Spleen (tissue), 11 donors: ENCODE measurements around the gene BMPR1A. TPM values are rescaled to one million over a fixed set of nuclear protein-coding genes. Genes with fewer than 3 reads are reported as not detected.
A peak's percentile ranks its signal among the peaks of the same experiment; 100 is the strongest.

Source experiments
- DNase-seq: peaks from one replicate; pipeline ENCODE4 v3.0.0-alpha.2; 2020
- H3K27ac ChIP-seq, 8 donors: fragments of 200-600 bp; sonication (generic) in 7 of 8; 1 replicate in 4 of 8; 2 replicates in 4 of 8; pipeline versions ENCODE4 v1.5.0 to v1.8.0; 2016 to 2021; ENCODE audit warnings: inconsistent platforms in 4 of 8, mild to moderate bottlenecking in 4 of 8, moderate library complexity in 1 of 8
- H3K27me3 ChIP-seq, 7 donors: fragments of 200-600 bp; sonication (generic) in 6 of 7; replicated peaks in 1 of 7; 1 replicate in 4 of 7; 2 replicates in 3 of 7; pipeline versions ENCODE4 v1.5.0 to v1.8.0; 2016 to 2021; ENCODE audit warnings: inconsistent platforms in 3 of 7, mild to moderate bottlenecking in 1 of 7
- H3K36me3 ChIP-seq, 6 donors: fragments of 200-600 bp; sonication (generic) in 5 of 6; 1 replicate in 4 of 6; 2 replicates in 2 of 6; pipeline versions ENCODE4 v1.5.0 to v1.8.0; 2016 to 2021; ENCODE audit warnings: inconsistent platforms in 2 of 6
- H3K4me1 ChIP-seq, 6 donors: fragments of 200-600 bp; sonication (generic) in 5 of 6; 1 replicate in 3 of 6; 2 replicates in 3 of 6; pipeline versions ENCODE4 v1.5.0 to v1.8.0; 2016 to 2021; ENCODE audit warnings: inconsistent platforms in 3 of 6
- H3K4me3 ChIP-seq, 8 donors: fragments of 200-600 bp; sonication (generic) in 7 of 8; 1 replicate in 4 of 8; 2 replicates in 4 of 8; pipeline versions ENCODE4 v1.5.0 to v1.8.0; 2016 to 2021; ENCODE audit warnings: inconsistent platforms in 4 of 8, mild to moderate bottlenecking in 4 of 8, moderate library complexity in 2 of 8
- H3K9me3 ChIP-seq, 8 donors: fragments of 200-600 bp; sonication (generic) in 7 of 8; 1 replicate in 4 of 8; 2 replicates in 4 of 8; pipeline versions ENCODE4 v1.5.0 to v1.8.0; 2016 to 2021; ENCODE audit warnings: inconsistent platforms in 4 of 8
- CTCF ChIP-seq, 11 experiments: fragments of 200-600 bp in 7 of 11; fragments of 450-650 bp in 4 of 11; sonication (generic) in 4 of 11; IDR thresholded peaks in 8 of 11; conservative IDR thresholded peaks in 3 of 11; 1 replicate in 7 of 11; 2 replicates in 4 of 11; pipeline versions ENCODE4 v1.4.0 to v1.8.0; 2016 to 2021; ENCODE audit warnings: antibody characterized with exemption in 11 of 11, inconsistent platforms in 4 of 11, mild to moderate bottlenecking in 1 of 11
- POLR2A ChIP-seq, 3 donors: fragments of 450-650 bp; IDR thresholded peaks; one replicate each; pipeline ENCODE4 v1.5.1; 2017; ENCODE audit warnings: antibody characterized with exemption in 3 of 3, mild to moderate bottlenecking in 1 of 3
- POLR2AphosphoS5 ChIP-seq, 3 donors: sonication (generic); formaldehyde crosslinking; IDR thresholded peaks; one replicate each; pipeline ENCODE4 v1.5.1; 2017; ENCODE audit warnings: antibody characterized with exemption in 3 of 3
- WGBS, 5 donors: extraction: QIAGEN DNeasy Blood & Tissue Kit in 3 of 5; methylation state at CpG; one replicate each; pipeline versions ENCODE4 v1.1.5 to v1.1.7; 2013 to 2018; 5-methylcytosine and 5-hydroxymethylcytosine counted together
- intact Hi-C: fragments of 100-400 bp; cut with DNase I; formaldehyde crosslinking; loops from one replicate; pipeline ENCODE4 v1.15.0; 2023; ENCODE audit warnings: low total_unique reads
- polyA plus RNA-seq, 3 donors: library from polyadenylated mRNA; stranded (reverse); fragments of 200-250 nt; gene quantifications; one replicate each; pipeline ENCODE4 v1.2.1, GENCODE V29; 2013
- total RNA-seq, 7 donors: library from RNA; depleted of rRNA in 3 of 7; stranded (reverse); fragments of >200 nt in 3 of 7; fragmentation: NEBNext Ultra II Directional in 4 of 7; extraction: Animal tissue kit (Norgen Biotek cat#: 25700) in 4 of 7; gene quantifications; one replicate each; pipeline versions ENCODE4 v1.1.0 to v1.2.1, GENCODE V29; 2016 to 2021
- donor health status: healthy with polysubstance abuse.
- donor health status: DM: no; HTN: no; CAD: no; lungs with moderate emphysema.
- donor health status: DM: no; HTN: no; CAD: no.
- donor health status: Bipolar disorder and iron deficiency.
- donor health status: healthy.
- donor health status: DM: no; HTN: no; CAD: no.
- donor health status: DM: yes; HTN: yes; CAD: no.

The BMPR1A gene
- total and polyA plus RNA-seq, 10 donors: 1.3 to 17.9 (median 10.2) TPM

DNA sequence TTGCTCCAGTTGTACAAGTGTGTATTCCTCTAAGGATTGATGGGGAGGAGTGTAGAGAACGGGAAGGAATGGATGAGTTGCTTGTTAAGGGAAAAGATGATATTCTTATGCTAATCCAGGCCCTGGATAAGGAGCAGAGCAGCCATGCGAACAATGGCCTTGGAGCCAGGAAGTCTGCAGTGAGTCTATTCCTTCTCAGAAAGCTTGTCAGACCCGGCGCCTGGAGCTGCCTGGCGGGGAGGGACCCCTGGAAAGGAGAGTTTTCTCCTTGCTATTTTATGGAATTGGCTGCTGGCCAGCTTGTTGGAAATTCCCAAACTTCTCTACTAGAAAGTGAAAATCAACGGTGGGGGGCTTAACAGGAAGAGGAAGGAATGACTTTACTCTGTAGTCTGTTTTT lies 111.9 kb downstream of the BMPR1A start:
- DNase-seq: no peak
- Histone ChIP-seq H3K27ac (peak overlapping the region in 5 of 8 donors; percentile 8 to 37 (median 13)), H3K27me3 (peaks cover 0 to 45% (median 5%) of the 10 kb centered on the region in 7 donors), H3K36me3 (no peaks in the 10 kb centered on the region), H3K4me3 (no peak overlapping the region), H3K9me3 (no peaks in the 10 kb centered on the region), H3K4me1 (peaks cover 0 to 21% (median 10%) of the 10 kb centered on the region in 6 donors)
- 39 to 64% (median 55%) methylated on average over 6 of the region's 6 CpGs for WGBS, 5 donors
- intact Hi-C loops: no loop called here
- TF ChIP-seq POLR2AphosphoS5 (IDR thresholded peaks at IDR 0.05) (no peak), POLR2A (IDR thresholded peaks at IDR 0.05) (no peak), CTCF (IDR thresholded peaks at IDR 0.05 in 8 of 11, conservative IDR thresholded peaks at IDR 0.05 in 3 of 11) (no peak)

- Histone ChIP-seq H3K27ac (no peak overlapping the region), H3K4me3 (no peak overlapping the region), H3K9me3 (no peaks in the 10 kb centered on the region), H3K36me3 (no peaks in the 10 kb centered on the region), H3K27me3 (peaks cover 0 to 55% (median 5%) of the 10 kb centered on the region in 7 donors), H3K4me1 (peaks cover 3 to 26% (median 15%) of the 10 kb centered on the region in 6 donors)
- DNase-seq: no peak
- intact Hi-C loops: no loop called here
- TF ChIP-seq CTCF (IDR thresholded peaks at IDR 0.05 in 8 of 11, conservative IDR thresholded peaks at IDR 0.05 in 3 of 11) (no peak), POLR2AphosphoS5 (IDR thresholded peaks at IDR 0.05) (no peak), POLR2A (IDR thresholded peaks at IDR 0.05) (no peak)
- 84 to 88% (median 88%) methylated on average over 3 of the region's 3 CpGs for WGBS, 5 donors
These were observed 114.3 kb downstream of the BMPR1A start for GRCh38 chr10:86870679-86871078.

DNA sequence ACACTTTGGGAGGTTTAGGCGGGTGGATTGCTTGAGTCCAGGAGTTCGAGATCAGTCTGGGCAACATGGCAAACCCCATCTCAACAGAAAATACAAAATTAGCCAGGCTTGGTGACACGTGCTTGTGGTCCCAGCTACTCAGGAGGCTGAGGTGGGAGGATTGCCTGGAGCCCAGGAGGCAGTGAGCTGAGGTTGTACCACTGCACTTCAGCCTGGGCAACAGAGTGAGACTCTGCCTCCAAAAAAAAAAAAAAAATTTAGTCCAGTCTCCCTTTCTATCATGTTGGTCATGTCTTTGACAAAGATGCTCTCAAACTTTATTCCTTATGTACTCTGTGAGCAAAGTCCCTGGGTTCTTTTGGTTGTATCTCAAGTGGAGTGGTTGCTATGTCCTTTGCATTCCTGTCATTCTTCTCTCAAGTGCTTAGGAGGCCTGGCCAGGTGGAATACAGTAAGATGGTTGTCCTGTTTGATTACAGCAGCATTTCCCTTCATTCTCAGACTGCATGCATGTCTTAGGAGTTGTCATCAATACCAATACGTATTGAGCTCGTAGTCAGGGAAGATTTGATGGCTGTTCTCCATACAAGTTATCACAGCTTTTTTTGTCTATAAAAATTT lies 115.3 kb downstream of the BMPR1A start:
- TF ChIP-seq POLR2AphosphoS5 (IDR thresholded peaks at IDR 0.05): no peak
- TF ChIP-seq CTCF (IDR thresholded peaks at IDR 0.05 in 8 of 11, conservative IDR thresholded peaks at IDR 0.05 in 3 of 11): no peak
- no peak for TF ChIP-seq POLR2A (IDR thresholded peaks at IDR 0.05)
- H3K27me3 ChIP-seq: peaks cover 0 to 59% (median 5%) of the 10 kb centered on the region in 7 donors
- 82 to 89% (median 83%) methylated on average over 5 of the region's 5 CpGs for WGBS, 5 donors
- no peak for DNase-seq
- H3K4me3 ChIP-seq: no peak overlapping the region
- H3K27ac ChIP-seq: no peak overlapping the region
- intact Hi-C loops: no loop called here
- peaks cover 0 to 9% (median 0%) of the 10 kb centered on the region in 6 donors for H3K36me3 ChIP-seq
- no peaks in the 10 kb centered on the region for H3K9me3 ChIP-seq
- H3K4me1 ChIP-seq: peaks cover 3 to 31% (median 16%) of the 10 kb centered on the region in 6 donors

GRCh38 chr10:86872757-86873156 lies 116.3 kb downstream of the BMPR1A start:
- intact Hi-C loops: no loop called here
- peak in 1 of 3 donors; percentile 78 for TF ChIP-seq POLR2AphosphoS5 (IDR thresholded peaks at IDR 0.05)
- no peak for TF ChIP-seq POLR2A (IDR thresholded peaks at IDR 0.05)
- H3K27me3 ChIP-seq: peaks cover 0 to 62% (median 5%) of the 10 kb centered on the region in 7 donors
- H3K36me3 ChIP-seq: peaks cover 0 to 9% (median 0%) of the 10 kb centered on the region in 6 donors
- WGBS, 5 donors: 14 to 35% (median 19%) methylated on average over 4 of the region's 4 CpGs
- H3K4me3 ChIP-seq: no peak overlapping the region
- no peak for DNase-seq
- no peaks in the 10 kb centered on the region for H3K9me3 ChIP-seq
- H3K4me1 ChIP-seq: peaks cover 3 to 36% (median 19%) of the 10 kb centered on the region in 6 donors
- H3K27ac ChIP-seq: peak overlapping the region in 3 of 8 donors; percentile 2 to 7 (median 5)
